MM.1S (cell line): Measurements from ENCODE around the gene CD5L.

ENCODE experiments used
- DNase-seq: peaks from one replicate; pipeline ENCODE4 v3.0.0-alpha.2; 2015
- H2AFZ ChIP-seq: fragments of 300-600 bp; sonication (generic); 2 replicates; pipeline ENCODE4 v1.6.0; 2016; ENCODE audit warnings: antibody characterized with exemption, low read length
- H3F3A ChIP-seq: fragments of 300-600 bp; sonication (generic); 2 replicates; pipeline ENCODE4 v1.6.1; 2016; ENCODE audit warnings: mild to moderate bottlenecking, antibody characterized with exemption, low read length, moderate library complexity, mixed read lengths; ENCODE audit not compliant: insufficient read depth
- H3K27ac ChIP-seq: fragments of 300-600 bp; sonication (generic); 2 replicates; pipeline ENCODE4 v1.5.1; 2016; ENCODE audit warnings: mild to moderate bottlenecking, low read length
- H3K27me3 ChIP-seq: fragments of 300-600 bp; sonication (generic); replicated peaks from 2 replicates; pipeline ENCODE4 v1.6.0; 2016; ENCODE audit warnings: low read length; ENCODE audit not compliant: insufficient read depth
- H3K36me3 ChIP-seq: fragments of 300-600 bp; sonication (generic); replicated peaks from 2 replicates; pipeline ENCODE4 v1.6.1; 2016; ENCODE audit warnings: mild to moderate bottlenecking, low read length, mixed read lengths; ENCODE audit not compliant: insufficient read depth
- H3K4me1 ChIP-seq: fragments of 300-600 bp; sonication (generic); 2 replicates; pipeline ENCODE4 v1.6.1; 2016; ENCODE audit warnings: low read length, mixed read lengths
- H3K4me2 ChIP-seq: fragments of 300-600 bp; sonication (generic); 2 replicates; pipeline ENCODE4 v1.6.0; 2016; ENCODE audit warnings: low read depth, low read length
- H3K4me3 ChIP-seq: fragments of 300-600 bp; sonication (generic); 2 replicates; pipeline ENCODE4 v1.5.1; 2016; ENCODE audit warnings: low read length, mixed read lengths
- H3K79me2 ChIP-seq: fragments of 300-600 bp; sonication (generic); 2 replicates; pipeline ENCODE4 v1.6.1; 2016; ENCODE audit warnings: mixed run types, low read length, mixed read lengths
- H3K9ac ChIP-seq: fragments of 300-600 bp; sonication (generic); 2 replicates; pipeline ENCODE4 v1.6.1; 2016; ENCODE audit warnings: low read length, mixed read lengths
- H3K9me2 ChIP-seq: fragments of 300-600 bp; sonication (generic); replicated peaks from 2 replicates; pipeline ENCODE4 v1.6.1; 2016; ENCODE audit warnings: mild to moderate bottlenecking, low read length, mixed read lengths; ENCODE audit not compliant: insufficient read depth
- H3K9me3 ChIP-seq: fragments of 300-600 bp; sonication (generic); replicated peaks from 2 replicates; pipeline ENCODE4 v1.6.1; 2016; ENCODE audit warnings: mild to moderate bottlenecking, low read length, mixed read lengths; ENCODE audit not compliant: insufficient read depth
- H4K20me1 ChIP-seq: fragments of 300-600 bp; sonication (generic); 2 replicates; pipeline ENCODE4 v1.6.1; 2016; ENCODE audit warnings: mild to moderate bottlenecking, low read length, moderate library complexity, mixed read lengths; ENCODE audit not compliant: insufficient read depth
- EZH2 ChIP-seq: fragments of 300-600 bp; sonication (generic); optimal IDR thresholded peaks from 2 replicates; pipeline ENCODE3; 2017; ENCODE audit warnings: low read depth, mild to moderate bottlenecking, antibody characterized with exemption, low read length, mixed read lengths

The CD5L gene

DNA sequence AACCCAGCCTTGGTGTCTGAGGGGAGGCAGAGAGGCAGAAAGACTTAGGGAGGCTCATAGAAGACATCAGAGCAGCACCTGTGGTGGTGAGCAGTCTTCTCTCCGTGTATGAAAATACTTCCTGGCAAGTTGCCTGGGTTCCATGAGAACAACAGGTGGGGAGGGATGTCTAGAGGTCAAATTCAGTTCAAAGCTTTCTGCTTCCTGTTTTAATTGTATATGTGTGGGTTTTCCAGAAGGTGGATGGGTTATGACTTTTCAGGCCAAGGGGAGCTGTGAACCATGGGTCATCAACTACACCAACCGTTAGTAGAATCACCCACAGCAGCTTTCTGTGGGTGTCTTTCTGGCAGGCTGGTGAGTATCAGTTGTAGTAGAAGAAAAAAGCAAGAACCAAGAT is 60.6 kb downstream of the CD5L start:
- H3K9me3 ChIP-seq: no peaks in the 10 kb centered on the region
- H2AFZ ChIP-seq: no peak overlapping the region
- no peak for TF ChIP-seq EZH2
- no peaks in the 10 kb centered on the region for H3K79me2 ChIP-seq
- DNase-seq: peak; percentile 89
- H3F3A ChIP-seq: 0 out of 2 replicates have a peak, but pooled peaks cover 7% of the 10 kb centered on the region
- H3K27me3 ChIP-seq: no peaks in the 10 kb centered on the region
- H3K4me2 ChIP-seq: peak overlapping the region; percentile 10; the same call in 1 of the 2 replicates
- H3K4me3 ChIP-seq: no peak overlapping the region
- H3K36me3 ChIP-seq: no peaks in the 10 kb centered on the region
- H3K9me2 ChIP-seq: no peaks in the 10 kb centered on the region
- H3K9ac ChIP-seq: no peak overlapping the region
- H3K27ac ChIP-seq: no peak overlapping the region
- no peaks in the 10 kb centered on the region for H4K20me1 ChIP-seq
- peaks cover 45% of the 10 kb centered on the region for H3K4me1 ChIP-seq
